ENCODE results near the gene CDK9.

CDK9 gene

DNA sequence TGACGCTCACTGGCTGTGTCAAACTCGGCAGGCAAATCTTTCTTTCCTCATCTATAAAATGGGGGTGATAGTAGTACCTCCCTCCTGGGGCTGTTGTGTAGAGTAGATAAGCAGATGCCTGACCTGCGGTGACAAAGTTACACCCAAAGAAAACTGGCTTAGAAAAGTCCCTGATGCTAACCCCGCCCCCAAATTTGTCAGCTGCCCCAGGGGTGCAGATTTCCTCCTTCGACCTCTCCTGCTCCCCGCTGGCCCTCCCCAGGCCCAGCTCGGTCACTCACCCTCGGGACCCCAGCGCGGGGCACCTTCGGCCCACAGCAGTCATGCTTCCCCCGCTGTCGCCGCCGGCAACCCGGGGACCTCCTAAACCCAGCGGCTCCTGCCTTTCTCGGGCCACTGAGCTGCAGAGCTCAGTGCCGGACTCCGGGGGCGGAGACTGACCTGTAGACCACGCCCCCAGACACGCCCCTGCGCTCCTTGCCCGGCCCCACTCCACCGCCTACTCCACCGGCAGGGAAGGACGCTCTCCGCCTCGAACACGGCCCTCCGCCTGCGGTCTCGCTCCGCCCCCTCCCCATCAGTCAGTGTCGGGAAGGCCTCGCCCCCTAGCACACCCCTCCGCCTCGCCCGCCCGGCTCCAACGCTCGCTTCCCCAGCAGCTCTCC lies 14.8 kb upstream of the CDK9 start:
- no peak for TF ChIP-seq CTCF (IDR thresholded peaks at IDR 0.05)

- no peak for TF ChIP-seq CTCF (IDR thresholded peaks at IDR 0.05)
Observed at GRCh38 chr9:127771570-127772189, 14.2 kb upstream of the CDK9 start.

DNA sequence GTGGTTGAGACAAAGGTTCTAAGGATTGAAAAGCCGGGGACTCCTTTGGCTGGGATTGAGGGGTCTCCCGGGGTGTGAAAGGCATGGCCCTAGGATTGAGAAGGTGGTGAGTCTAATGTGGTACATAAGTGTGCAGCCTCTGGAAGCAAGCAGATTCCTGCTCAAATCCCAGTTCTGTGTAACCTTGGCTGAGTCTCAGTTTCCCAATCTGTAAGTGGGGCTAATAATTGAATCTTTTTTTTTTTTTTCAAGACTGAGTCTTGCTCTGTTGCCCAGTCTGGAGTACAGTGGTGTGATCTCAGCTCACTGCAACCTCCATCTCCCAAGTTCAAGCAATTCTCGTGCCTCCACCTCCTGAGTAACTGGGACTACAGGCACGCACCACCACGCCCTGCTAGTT lies 13.2 kb upstream of the CDK9 start:
- no peak for TF ChIP-seq CTCF (IDR thresholded peaks at IDR 0.05)

GRCh38 chr9:127773272-127773671 lies 12.6 kb upstream of the CDK9 start:
- TF ChIP-seq CTCF (IDR thresholded peaks at IDR 0.05), result no peak

DNA sequence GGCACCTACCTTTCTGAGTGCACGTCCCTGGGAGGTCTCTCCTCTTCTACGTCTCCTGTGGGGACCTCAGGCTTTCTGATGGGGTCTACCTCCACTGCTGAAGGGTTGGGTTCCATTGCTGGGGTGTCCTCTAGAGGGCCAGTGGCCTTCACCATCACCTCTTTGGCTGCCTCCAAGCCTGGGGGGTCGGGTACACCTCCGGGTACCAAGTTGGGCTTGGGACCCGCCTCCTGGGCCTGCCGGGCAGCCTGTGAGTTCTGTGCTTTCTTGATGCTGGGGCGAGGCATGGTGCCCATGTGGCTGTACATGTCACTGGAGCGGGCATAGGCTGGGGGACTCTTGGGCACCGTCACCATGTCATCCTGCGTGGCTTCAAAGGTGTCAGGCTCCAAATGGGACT lies 11.9 kb upstream of the CDK9 start:
- no peak for TF ChIP-seq CTCF (IDR thresholded peaks at IDR 0.05)

DNA sequence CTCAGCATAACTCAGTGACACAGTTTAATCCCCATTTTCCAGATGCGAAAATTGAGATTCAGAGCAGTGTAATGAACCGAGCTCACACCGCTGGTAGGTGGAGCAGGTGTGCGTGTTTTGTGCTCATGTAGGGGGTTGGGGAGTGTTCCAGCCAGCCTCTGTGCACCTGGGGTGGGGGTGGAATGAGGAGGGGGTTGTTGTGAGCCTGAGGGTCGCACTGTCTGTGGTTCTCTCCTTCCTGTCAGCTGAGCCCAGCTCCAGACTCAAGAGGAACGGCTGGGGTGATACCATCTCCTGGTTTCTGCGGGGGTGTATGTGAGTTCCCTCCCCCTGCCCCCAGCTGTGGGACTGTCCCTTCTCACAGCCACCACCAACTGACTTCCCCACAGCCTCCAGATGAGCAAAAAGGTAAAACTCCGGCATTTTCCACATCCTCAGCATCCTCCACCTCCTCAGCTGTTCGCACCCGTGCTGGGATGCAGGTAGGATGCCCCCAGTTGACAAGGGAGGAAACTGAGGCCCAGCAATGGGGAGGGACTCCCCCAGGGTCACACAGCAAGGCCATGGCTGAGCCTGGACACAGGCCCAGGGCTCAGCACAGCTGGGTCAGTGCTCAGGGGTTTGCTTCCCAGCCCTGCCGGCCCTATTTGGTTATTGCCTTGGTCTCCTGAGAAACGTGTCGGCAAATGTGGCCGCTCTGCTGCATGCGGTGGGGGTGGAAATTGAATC lies 9.5 kb upstream of the CDK9 start:
- no peak for TF ChIP-seq CTCF (IDR thresholded peaks at IDR 0.05)

DNA sequence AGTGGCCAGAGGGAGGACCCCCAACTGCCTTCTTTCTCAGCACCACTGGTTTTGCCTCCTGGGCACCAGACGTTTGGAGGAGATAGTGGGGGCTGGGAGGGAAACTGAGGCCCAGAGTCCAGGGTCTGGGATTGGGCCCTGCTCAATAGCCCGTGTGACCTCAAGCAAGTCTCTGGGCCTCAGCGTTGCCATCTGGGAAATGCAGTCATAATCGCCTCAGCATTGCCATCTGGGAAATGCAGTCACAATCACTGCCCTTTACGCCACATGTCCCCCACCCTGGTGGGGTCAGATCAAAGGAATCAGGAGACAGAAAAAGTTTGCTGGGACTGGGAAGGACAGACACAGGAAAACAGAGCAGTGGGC lies 8.9 kb upstream of the CDK9 start:
- no peak for TF ChIP-seq CTCF (IDR thresholded peaks at IDR 0.05)

Data from LNCAP (cell line).